H7 (cell line): Measurements from ENCODE around the gene PSPC1. TPM values are rescaled to one million over a fixed set of nuclear protein-coding genes. Genes with fewer than 3 reads are reported as not detected.
"Not testable (repeated sequence)": the region's sequence is repeated elsewhere in the genome, so short reads cannot be mapped to it uniquely, and the experiment has no call there.

Source experiments
- DNase-seq: peaks from one replicate; pipeline ENCODE4 v3.0.0; 2012
- H3K27me3 ChIP-seq: 2 replicates; pipeline ENCODE4 v1.6.0; 2011; ENCODE audit warnings: mild to moderate bottlenecking, low read length; ENCODE audit not compliant: control insufficient read depth, insufficient read depth
- H3K36me3 ChIP-seq: replicated peaks from 2 replicates; pipeline ENCODE4 v1.5.1; 2011; ENCODE audit warnings: low read length; ENCODE audit not compliant: control insufficient read depth, insufficient read depth
- H3K4me3 ChIP-seq: 2 replicates; pipeline ENCODE4 v1.5.1; 2011; ENCODE audit warnings: low read depth, mild to moderate bottlenecking, control low read depth, low read length, moderate library complexity; ENCODE audit not compliant: insufficient read depth
- total RNA-seq: library from RNA; depleted of rRNA; stranded (reverse); fragments of >200 nt; shearing (Covaris generic); gene quantifications from 2 replicates; pipeline ENCODE4 v1.2.3, GENCODE V29; 2014

PSPC1 gene
- total RNA-seq, 1 experiment from 2014 or later, result 42.2 TPM

DNA sequence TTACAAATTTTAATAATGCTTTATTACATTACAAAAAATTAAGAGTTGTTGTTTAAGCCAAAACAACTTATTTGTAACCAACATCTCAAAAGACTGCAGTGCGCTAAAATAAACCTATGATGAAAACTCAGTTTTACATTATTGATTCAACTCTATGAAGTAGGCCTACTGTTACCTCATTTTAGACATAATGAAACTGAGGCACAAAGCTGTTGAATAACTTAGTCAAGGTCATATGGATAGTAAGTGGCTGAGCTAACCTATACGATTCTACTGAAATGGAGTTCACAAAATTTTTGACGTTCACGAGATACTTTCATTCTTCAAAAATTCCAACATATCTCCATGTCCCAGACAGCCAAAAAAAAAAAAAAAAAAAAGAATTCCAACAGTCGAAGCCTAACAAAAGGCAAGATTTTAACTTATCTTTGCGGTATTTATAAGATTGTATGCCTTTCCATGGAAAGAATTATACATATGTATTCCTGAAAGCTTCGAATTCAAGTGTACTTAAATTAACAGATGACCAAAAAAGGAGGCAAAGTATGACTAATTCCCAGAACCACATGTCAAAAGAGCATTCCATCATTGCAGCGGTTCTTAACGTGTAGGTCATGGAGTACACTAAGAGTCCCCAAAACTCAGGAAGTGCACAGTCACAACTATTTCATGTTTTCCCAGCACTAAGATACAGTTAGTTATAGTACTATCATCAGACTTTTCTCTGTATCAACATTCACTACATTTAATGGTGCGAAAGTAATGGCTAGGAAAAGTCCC is 69.4 kb downstream of the PSPC1 start:
- Histone ChIP-seq H3K4me3 (no peak overlapping the region), H3K27me3 (no peaks in the 10 kb centered on the region)
- no peak for DNase-seq

DNA sequence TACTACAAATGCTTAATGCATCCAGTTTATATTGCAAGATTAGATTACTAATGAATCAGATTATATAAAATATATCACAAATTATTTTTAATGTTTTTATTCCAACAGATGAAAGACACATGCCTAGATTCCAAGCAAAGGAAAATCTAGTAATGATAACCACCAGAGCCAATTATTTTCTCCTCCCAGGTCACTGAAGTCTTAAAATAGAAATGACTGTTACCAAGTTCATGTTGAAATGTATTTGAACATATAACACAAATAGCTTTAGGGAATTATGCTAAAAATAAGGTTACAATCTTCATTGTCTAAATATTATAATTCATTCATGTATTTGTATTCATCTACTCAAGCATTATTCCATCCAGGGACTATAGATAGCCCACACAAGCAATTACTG is 73.0 kb downstream of the PSPC1 start:
- DNase-seq, H3K27me3 ChIP-seq, H3K36me3 ChIP-seq, H3K4me3 ChIP-seq: not testable (repeated sequence)

More for the DNA sequence above, 69.4 kb downstream of the PSPC1 start:
- H3K36me3 ChIP-seq, result no peaks in the 10 kb centered on the region

DNA sequence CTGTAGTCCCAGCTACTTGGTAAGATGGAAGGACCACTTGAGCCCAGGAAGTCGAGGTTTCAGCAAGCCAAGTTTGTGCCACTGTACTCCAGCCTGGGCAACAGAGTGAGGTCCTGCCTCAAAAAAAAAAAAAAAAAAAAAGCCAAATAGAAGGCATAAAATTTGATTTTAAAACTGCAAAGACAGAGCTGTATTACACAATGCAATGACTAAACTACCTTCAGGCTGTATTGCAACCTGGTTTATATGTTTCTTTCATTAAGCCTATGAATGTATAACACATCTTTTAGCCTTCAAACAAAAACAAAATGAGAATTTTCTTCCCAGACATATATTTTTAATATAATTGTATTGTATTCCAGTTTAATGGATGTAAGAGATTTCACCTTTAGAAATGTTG is 73.7 kb downstream of the PSPC1 start:
- not testable (repeated sequence) for H3K36me3 ChIP-seq, H3K27me3 ChIP-seq, H3K4me3 ChIP-seq, DNase-seq

DNA sequence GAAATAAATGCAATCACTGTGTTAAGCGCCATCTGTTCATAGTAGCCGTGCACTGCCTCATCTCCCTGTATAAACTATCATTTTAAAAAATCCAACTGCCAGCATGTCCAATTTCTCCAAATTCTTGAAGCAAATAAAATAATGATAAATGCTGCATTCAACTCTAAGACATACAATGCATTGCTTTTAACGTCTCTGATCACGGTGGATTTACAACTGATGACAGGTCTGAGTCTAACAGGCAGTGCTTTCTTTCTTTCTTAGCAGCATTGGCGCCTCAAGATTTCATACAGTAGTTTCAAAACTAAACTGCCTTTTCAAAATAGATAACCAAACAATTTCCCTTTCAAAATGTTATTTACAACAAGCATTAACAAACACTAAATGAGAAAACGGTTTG is 78.5 kb downstream of the PSPC1 start:
- H3K36me3 ChIP-seq, H3K27me3 ChIP-seq, DNase-seq, H3K4me3 ChIP-seq: not testable (repeated sequence)

DNA sequence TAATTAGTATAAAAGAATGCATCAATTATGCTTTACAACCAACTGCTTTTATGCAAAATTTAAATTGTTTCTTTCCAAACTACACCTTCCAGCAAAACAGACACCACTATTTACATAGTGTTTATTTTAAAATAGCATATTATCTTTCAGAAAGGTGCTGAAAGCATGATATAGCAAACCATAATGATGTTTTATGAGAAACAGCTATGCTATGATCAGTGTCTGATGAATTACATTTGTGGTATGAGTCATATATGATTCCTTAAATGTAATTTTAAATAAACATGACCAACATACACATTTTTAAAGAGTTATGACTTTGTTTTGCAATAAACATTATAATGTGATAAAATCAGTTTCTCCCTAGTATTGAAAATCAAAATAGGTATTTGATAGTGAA is 81.1 kb downstream of the PSPC1 start:
- H3K4me3 ChIP-seq, result not testable (repeated sequence)

DNA sequence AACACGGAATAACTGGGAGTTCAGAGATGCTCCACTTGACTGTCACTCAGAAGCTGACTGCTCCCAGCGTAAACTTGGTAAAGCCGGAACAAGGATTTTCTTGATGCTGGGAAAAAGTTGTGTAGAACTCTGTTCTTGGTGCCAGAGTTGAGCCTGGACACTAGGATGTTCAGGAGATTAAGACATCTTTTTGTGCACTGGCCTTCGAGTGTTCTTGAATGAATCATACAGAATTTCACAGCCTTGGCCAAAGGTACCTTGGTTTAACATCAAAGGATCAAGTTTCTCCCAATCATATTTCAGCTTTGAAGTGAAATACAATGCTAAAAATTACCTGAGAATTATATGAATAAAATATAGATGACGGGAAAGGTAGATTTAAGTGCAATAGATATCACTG is 81.8 kb downstream of the PSPC1 start:
- H3K4me3 ChIP-seq, H3K27me3 ChIP-seq, DNase-seq, H3K36me3 ChIP-seq: not testable (repeated sequence)

More for the DNA sequence above, 81.1 kb downstream of the PSPC1 start:
- H3K36me3 ChIP-seq, H3K27me3 ChIP-seq, DNase-seq: not testable (repeated sequence)

DNA sequence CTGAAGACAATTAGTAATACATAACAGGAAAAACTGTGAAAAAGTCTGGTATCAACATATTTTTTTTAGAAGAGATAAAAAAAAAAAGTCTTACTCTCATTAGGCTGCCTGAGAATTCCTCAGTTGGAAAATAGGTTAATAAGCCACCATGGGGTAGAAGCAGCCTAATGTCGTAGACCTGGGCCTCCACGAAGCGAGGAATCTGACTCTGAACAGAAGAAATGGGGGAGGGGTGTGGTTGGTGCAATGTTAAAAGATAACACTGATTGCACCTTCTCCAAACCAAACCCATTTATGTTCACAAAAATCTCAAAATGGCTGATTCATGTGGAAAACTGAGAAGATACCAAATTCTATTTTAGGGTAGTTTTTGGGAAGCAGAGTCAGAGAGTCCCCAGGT is 86.9 kb downstream of the PSPC1 start:
- no peak overlapping the region for H3K4me3 ChIP-seq
- no peaks in the 10 kb centered on the region for H3K36me3 ChIP-seq
- DNase-seq, result peak; percentile 31
- no peaks in the 10 kb centered on the region for H3K27me3 ChIP-seq

DNA sequence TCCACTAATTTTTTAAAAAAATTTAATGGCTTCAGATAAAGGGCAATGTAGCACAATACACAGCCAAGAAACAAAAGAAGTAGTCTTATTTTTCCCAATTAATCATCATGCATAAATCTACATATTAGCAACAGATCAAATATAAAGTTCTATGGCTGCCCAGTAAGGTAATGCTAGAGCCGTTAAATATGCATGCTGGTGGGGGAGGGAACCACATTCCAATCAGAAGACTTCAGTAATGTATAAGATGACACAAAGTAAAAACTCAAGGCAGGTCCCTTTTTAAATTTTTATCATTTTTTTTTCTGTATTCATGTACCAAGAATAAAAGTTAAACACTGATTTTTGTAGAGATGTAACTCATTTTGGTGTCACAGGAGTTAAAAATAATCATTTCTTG is 87.3 kb downstream of the PSPC1 start:
- no peak overlapping the region for H3K4me3 ChIP-seq
- H3K36me3 ChIP-seq, result no peaks in the 10 kb centered on the region
- H3K27me3 ChIP-seq, result no peaks in the 10 kb centered on the region
- DNase-seq, result no peak

DNA sequence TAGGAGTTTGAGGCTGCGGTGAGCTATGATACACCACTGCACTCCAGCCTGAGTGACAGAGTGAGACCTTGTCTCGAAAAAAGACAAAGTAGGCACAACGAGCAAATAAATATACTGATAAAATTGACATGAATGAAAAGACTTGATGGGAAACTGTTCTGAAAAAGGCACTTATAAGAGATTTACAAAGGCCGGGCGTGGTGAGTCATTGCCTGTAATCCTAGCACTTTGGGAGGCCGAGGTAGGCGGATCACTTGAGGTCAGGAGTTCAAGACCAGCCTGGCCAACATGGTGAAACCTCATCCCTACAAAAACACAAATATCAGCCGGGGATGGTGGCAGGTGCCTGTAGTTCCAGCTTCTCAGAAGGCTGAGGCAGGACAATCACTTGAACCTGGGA is 91.3 kb downstream of the PSPC1 start:
- not testable (repeated sequence) for H3K4me3 ChIP-seq, H3K27me3 ChIP-seq, H3K36me3 ChIP-seq, DNase-seq

DNA sequence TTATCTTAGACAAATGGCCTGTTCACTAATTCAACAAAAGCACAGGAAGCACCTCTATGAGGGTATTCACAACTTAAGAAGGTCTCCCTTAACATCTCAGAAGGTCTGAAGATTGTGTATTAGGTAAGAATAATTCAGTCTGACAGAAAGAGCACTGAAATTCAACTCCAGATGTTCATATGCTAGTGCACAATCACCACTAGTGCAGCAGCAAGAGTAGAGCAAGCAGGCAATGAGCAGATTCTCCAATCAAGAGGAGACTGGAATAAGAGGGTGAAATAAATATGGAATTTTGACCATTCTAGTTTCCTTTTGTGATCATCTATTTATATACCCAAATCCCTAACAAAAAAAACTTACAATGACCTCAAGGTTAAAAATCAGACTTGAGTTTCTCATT is 97.3 kb downstream of the PSPC1 start:
- Histone ChIP-seq H3K4me3 (no peak overlapping the region), H3K27me3 (no peaks in the 10 kb centered on the region), H3K36me3 (no peaks in the 10 kb centered on the region)
- no peak for DNase-seq

DNA sequence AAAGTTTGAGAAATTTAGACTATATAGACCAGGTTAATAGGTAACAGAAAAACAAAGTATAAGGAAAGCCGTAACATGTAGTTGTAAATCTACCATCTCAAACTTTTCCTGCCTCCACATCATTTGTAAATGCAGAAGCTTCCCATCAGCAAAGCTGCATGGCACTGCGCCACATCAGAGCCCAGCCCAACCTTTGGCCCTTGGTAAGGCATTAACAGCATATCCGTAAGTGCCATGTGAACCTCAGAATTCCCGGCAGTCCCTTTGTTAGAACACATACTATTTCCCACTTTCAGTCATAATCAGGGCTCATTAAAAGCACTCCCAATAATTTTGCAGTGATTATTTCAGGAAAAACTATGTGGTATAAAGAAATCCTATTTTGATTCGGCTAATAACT is 97.7 kb downstream of the PSPC1 start:
- H3K4me3 ChIP-seq, result no peak overlapping the region
- DNase-seq, result no peak
- no peaks in the 10 kb centered on the region for H3K27me3 ChIP-seq
- H3K36me3 ChIP-seq, result no peaks in the 10 kb centered on the region

DNA sequence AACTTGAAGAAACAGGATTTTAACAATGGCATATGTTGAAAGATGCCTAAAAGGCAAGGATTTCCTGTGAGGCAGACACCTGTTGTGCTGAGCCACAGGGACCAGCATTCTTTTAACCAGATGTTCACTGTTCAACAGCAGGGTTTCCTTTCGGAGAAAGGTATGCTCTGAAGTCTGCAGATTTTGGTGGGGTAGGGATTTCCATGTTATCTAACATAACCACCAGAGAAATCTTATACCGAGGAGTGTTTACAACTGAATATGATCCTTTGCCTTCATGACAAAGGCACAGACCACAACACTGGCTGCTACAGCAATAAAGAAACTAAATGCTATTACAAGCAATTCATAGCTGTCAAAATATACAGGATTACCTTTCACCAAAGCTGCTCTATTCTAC is 101.2 kb downstream of the PSPC1 start:
- DNase-seq, result peak; percentile 44
- Histone ChIP-seq H3K4me3 (no peak overlapping the region), H3K27me3 (no peaks in the 10 kb centered on the region), H3K36me3 (peaks cover 2% of the 10 kb centered on the region)

DNA sequence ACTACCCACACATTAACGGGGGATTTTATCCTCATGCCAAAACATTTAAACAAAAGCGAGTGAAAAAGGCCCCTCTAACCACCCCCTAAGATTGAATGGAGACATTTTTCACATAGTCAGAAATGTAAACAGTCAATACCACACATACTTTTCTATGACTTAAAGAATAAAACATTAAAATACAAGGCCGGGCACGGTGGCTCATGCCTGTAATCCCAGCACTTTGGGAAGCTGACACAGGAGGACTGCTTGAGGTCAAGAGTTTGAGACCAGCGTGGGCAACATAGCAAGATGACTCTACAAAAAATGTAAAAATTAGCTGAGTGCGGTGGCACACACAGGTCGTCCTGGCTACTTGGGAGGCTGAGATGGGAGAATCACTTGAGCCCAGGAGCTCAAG is 102.0 kb downstream of the PSPC1 start:
- H3K36me3 ChIP-seq, result peaks cover 2% of the 10 kb centered on the region
- no peaks in the 10 kb centered on the region for H3K27me3 ChIP-seq
- DNase-seq, result no peak
- H3K4me3 ChIP-seq, result no peak overlapping the region

DNA sequence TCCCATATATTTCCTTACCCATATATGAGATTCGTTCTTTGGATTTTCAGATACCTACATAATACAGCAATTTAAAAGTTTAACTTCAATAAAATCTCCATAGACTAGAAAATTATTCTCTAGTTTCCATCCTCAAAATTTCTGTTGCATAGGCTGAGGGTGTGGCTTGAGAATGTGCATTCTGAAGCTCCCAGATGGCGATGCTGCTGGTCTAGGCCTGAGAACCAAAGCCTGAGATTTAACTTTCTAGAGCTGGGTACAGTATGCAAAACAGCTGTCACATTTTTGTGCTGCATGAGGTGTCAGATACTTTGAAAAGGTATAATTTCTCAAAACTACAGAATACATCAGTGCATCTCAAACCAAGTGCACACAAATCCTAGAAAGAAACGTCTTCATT is 106.6 kb downstream of the PSPC1 start:
- no peak for DNase-seq
- no peaks in the 10 kb centered on the region for H3K27me3 ChIP-seq
- H3K4me3 ChIP-seq, result no peak overlapping the region
- H3K36me3 ChIP-seq, result peaks cover 14% of the 10 kb centered on the region

DNA sequence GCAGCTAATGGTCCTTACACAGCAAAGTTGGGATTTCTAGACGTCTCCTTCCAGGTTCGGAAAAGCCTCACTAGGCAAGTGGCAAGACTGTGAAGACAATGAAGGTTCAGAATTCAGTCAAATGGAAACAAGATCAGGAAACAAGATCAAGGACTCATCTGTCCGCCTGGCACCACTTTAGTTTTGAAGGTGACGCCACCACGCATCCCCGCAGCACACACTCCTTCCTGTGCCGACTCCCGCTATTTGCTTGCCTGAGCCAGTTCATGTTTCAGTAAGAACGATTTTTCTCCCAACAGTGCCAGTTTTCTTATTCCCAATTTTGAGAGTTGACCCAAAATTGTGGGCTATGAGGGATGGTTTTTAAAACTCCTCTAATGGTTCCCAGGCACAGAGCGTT is 107.8 kb downstream of the PSPC1 start:
- H3K27me3 ChIP-seq, result no peaks in the 10 kb centered on the region
- no peak for DNase-seq
- peaks cover 14% of the 10 kb centered on the region for H3K36me3 ChIP-seq

More for the DNA sequence above, 107.8 kb downstream of the PSPC1 start:
- H3K4me3 ChIP-seq, result no peak overlapping the region
